ENCODE measurements around the gene LRRC55. TPM values are rescaled to one million over a fixed set of nuclear protein-coding genes. Genes with fewer than 3 reads are reported as not detected.

The LRRC55 gene
- total and polyA plus RNA-seq, 9 of the 15 experiments (the other 6 are each of a cell fraction or from before 2014, with no cell fraction given): not detected

GRCh38 chr11:57158599-57158998, 23.2 kb upstream of the LRRC55 start:
- ATAC-seq (no peak), DNase-seq (ENCODE audit: extremely low read depth in 1 of 4, low spot score in 3 of 4) (no peak), FAIRE-seq (no peak)
- no TSS peak for BruUV-seq (replicated peaks)
- 19% methylated on average over 1 of the region's 1 CpG for WGBS (ENCODE audit: insufficient coverage, low coverage, missing lambda C conversion rate)
- POLR2A ChIA-PET: no interaction called here
- Histone ChIP-seq H3K4me2 (ENCODE audit: insufficient read depth, low read length) (no peak overlapping the region), H3K27ac (ENCODE audit: extremely low read depth, low read depth, low read length) (no peak overlapping the region), H3K36me3 (ENCODE audit: control insufficient read depth, insufficient read depth, low read length) (no peaks in the 10 kb centered on the region), H3K9me1 (ENCODE audit: control insufficient read depth, insufficient read depth, low read length) (no peaks in the 10 kb centered on the region), H4K20me1 (replicated peaks; ENCODE audit: control insufficient read depth, insufficient read depth, low read length) (no peaks in the 10 kb centered on the region), H3K9me3 (replicated peaks; ENCODE audit: control insufficient read depth, insufficient read depth, low read depth, low read length) (no peaks in the 10 kb centered on the region), H3K4me3 (no peak overlapping the region), H2AFZ (ENCODE audit: low read depth, low read length) (no peak overlapping the region), H3K4me1 (replicated peaks in 1 of 2; ENCODE audit: control insufficient read depth in 2 of 2, insufficient read depth in 2 of 2, low read length in 2 of 2) (peaks cover 2 to 7% of the 10 kb centered on the region in 2 experiments; a peak in 3 of 5 replicates), H3K27me3 (ENCODE audit: control insufficient read depth in 2 of 2, insufficient read depth in 2 of 2, low read length in 2 of 2) (no peaks in the 10 kb centered on the region), H3K79me2 (ENCODE audit: control insufficient read depth, insufficient read depth, low read length) (no peaks in the 10 kb centered on the region), H3K9ac (ENCODE audit: insufficient read depth in 1 of 2, low read depth in 2 of 2, low read length in 2 of 2) (no peak overlapping the region)
- intact Hi-C loops (cut with micrococcal nuclease) (no loop called here), in situ Hi-C loops (cut with MboI) (no loop called here)
- CTCF ChIA-PET (ENCODE audit: low intra/inter-chr PET ratio): interaction anchor here (1.1 kb wide), 1 partner anchor 14 kb away, joined by 3 read pairs; no protein-coding TSS in a partner anchor
- TF ChIP-seq RBM25 (IDR thresholded peaks at IDR 0.05; ENCODE audit: low read depth, low read length, severe bottlenecking) (no peak), HDAC3 (IDR thresholded peaks at IDR 0.05; ENCODE audit: borderline replicate concordance, partially characterized antibody) (no peak), GATA2 (CRISPR knock-in tag; IDR thresholded peaks at IDR 0.05) (no peak), KDM4B (IDR thresholded peaks at IDR 0.05; ENCODE audit: borderline replicate concordance in 2 of 2, low read depth in 1 of 2) (no peak)
- TF ChIP-seq, protein P1, sequence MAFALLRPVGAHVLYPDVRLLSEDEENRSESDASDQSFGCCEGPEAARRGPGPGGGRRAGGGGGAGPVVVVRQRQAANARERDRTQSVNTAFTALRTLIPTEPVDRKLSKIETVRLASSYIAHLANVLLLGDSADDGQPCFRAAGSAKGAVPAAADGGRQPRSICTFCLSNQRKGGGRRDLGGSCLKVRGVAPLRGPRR (CRISPR knock-in tag; IDR thresholded peaks at IDR 0.05): no peak

- no TSS peak for BruUV-seq (replicated peaks)
- 28% methylated on average over 2 of the region's 2 CpGs for WGBS (ENCODE audit: insufficient coverage, low coverage, missing lambda C conversion rate)
- TF ChIP-seq BRD4 (IDR thresholded peaks at IDR 0.05): no peak
- TF ChIP-seq NCOA6 (IDR thresholded peaks at IDR 0.05): no peak
- no peak for TF ChIP-seq ZNF41 (CRISPR knock-in tag; conservative IDR thresholded peaks at IDR 0.05)
- no peak for TF ChIP-seq TFE3 (CRISPR knock-in tag; IDR thresholded peaks at IDR 0.05)
- TF ChIP-seq STAT5A (IDR thresholded peaks at IDR 0.05; ENCODE audit: borderline replicate concordance, low read length): no peak
- TF ChIP-seq, protein P2, sequence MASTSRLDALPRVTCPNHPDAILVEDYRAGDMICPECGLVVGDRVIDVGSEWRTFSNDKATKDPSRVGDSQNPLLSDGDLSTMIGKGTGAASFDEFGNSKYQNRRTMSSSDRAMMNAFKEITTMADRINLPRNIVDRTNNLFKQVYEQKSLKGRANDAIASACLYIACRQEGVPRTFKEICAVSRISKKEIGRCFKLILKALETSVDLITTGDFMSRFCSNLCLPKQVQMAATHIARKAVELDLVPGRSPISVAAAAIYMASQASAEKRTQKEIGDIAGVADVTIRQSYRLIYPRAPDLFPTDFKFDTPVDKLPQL (IDR thresholded peaks at IDR 0.05; ENCODE audit: extremely low read depth, insufficient read length): no peak
- no peak for TF ChIP-seq ZNF274 (IDR thresholded peaks at IDR 0.05; ENCODE audit: borderline replicate concordance, low read depth, low read length)
- TF ChIP-seq GATAD2A (IDR thresholded peaks at IDR 0.05): no peak
- TF ChIP-seq TAF1 (IDR thresholded peaks at IDR 0.05; ENCODE audit: control insufficient read depth, extremely low read depth, insufficient read depth, low read length, severe bottlenecking): no peak
These were observed 21.1 kb upstream of the LRRC55 start for GRCh38 chr11:57160665-57161064.

More at GRCh38 chr11:57160665-57161064, 21.1 kb upstream of the LRRC55 start:
- Histone ChIP-seq H2AFZ (ENCODE audit: low read depth, low read length) (no peak overlapping the region), H3K27ac (ENCODE audit: extremely low read depth, low read depth, low read length) (no peak overlapping the region), H4K20me1 (replicated peaks; ENCODE audit: control insufficient read depth, insufficient read depth, low read length) (no peaks in the 10 kb centered on the region), H3K9me3 (replicated peaks; ENCODE audit: control insufficient read depth, insufficient read depth, low read depth, low read length) (no peaks in the 10 kb centered on the region), H3K79me2 (ENCODE audit: control insufficient read depth, insufficient read depth, low read length) (no peaks in the 10 kb centered on the region), H3K4me1 (replicated peaks in 1 of 2; ENCODE audit: control insufficient read depth in 2 of 2, insufficient read depth in 2 of 2, low read length in 2 of 2) (peaks cover 2% of the 10 kb centered on the region in 2 experiments; a peak in 3 of 5 replicates), H3K36me3 (ENCODE audit: control insufficient read depth, insufficient read depth, low read length) (no peaks in the 10 kb centered on the region), H3K4me2 (ENCODE audit: insufficient read depth, low read length) (no peak overlapping the region), H3K4me3 (no peak overlapping the region), H3K9ac (ENCODE audit: insufficient read depth in 1 of 2, low read depth in 2 of 2, low read length in 2 of 2) (no peak overlapping the region), H3K27me3 (ENCODE audit: control insufficient read depth in 2 of 2, insufficient read depth in 2 of 2, low read length in 2 of 2) (no peaks in the 10 kb centered on the region), H3K9me1 (ENCODE audit: control insufficient read depth, insufficient read depth, low read length) (no peaks in the 10 kb centered on the region)
- in situ Hi-C loops (cut with MboI) (no loop called here), intact Hi-C loops (cut with micrococcal nuclease) (no loop called here)
- ChIA-PET POLR2A (no interaction called here), CTCF (ENCODE audit: low intra/inter-chr PET ratio) (no interaction called here)
- FAIRE-seq (no peak), DNase-seq (ENCODE audit: extremely low read depth in 1 of 4, low spot score in 3 of 4) (no peak), ATAC-seq (no peak)
